ENCODE measurements around the gene ALKBH3.

GRCh38 chr11:43967661-43968060 is 87.0 kb downstream of the ALKBH3 start:
- TF ChIP-seq CTCF (IDR thresholded peaks at IDR 0.05), result no peak
- no peak for TF ChIP-seq POLR2A (IDR thresholded peaks at IDR 0.05)
